HEK293 (cell line): ENCODE results near the gene C16orf82.

Experiments
- CTCF ChIA-PET: fragments of 350-600 bp; formaldehyde crosslinking; extraction: SDS; loops from one replicate; lab custom pipeline; 2021; ENCODE audit warnings: antibody characterized with exemption; lab: Yijun Ruan, JAX
- POLR2A ChIA-PET: fragments of 300-600 bp; formaldehyde crosslinking; extraction: SDS; loops from one replicate; lab custom pipeline; 2020; ENCODE audit warnings: antibody characterized with exemption, inconsistent platforms; lab: Yijun Ruan, JAX
- H3K27ac ChIP-seq: fragments of 200-500 bp; sonication (Bioruptor generic); 2 replicates; pipeline ENCODE4 v1.5.1; 2014; ENCODE audit warnings: low read depth, low read length, control low read depth, inconsistent platforms; ENCODE audit errors: extremely low read depth
- H3K36me3 ChIP-seq, 2 experiments: fragments of 200-500 bp in 1 of 2; sonication (Bioruptor generic) in 1 of 2; 1 replicate in 1 of 2; 2 replicates in 1 of 2; pipeline ENCODE4 v1.5.1; 2014 to 2017; ENCODE audit warnings: inconsistent platforms in 2 of 2, low read length in 2 of 2; ENCODE audit not compliant: control insufficient read depth in 2 of 2, insufficient read depth in 1 of 2
- H3K4me1 ChIP-seq: fragments of 200-500 bp; sonication (Bioruptor generic); 2 replicates; pipeline ENCODE4 v1.5.1; 2014; ENCODE audit warnings: mild to moderate bottlenecking, low read length, inconsistent platforms; ENCODE audit not compliant: control insufficient read depth, insufficient read depth
- H3K4me3 ChIP-seq: 2 replicates; pipeline ENCODE4 v1.5.1; 2011; ENCODE audit warnings: low read depth, mild to moderate bottlenecking, control low read depth, low read length, moderate library complexity
- H3K9me3 ChIP-seq: fragments of 200-500 bp; sonication (Bioruptor generic); 2 replicates; pipeline ENCODE4 v1.5.1; 2014; ENCODE audit warnings: low read depth, low read length, inconsistent platforms; ENCODE audit not compliant: control insufficient read depth, insufficient read depth
- HIC1 ChIP-seq: fragments of 450-650 bp; formaldehyde crosslinking; IDR thresholded peaks from 2 replicates; pipeline ENCODE4 v1.5.1; 2016; ENCODE audit warnings: missing biosample characterization, missing genetic modification characterization
- MYNN ChIP-seq: fragments of 450-650 bp; formaldehyde crosslinking; IDR thresholded peaks from 2 replicates; pipeline ENCODE4 v1.5.1; 2016; ENCODE audit warnings: missing biosample characterization, missing genetic modification characterization, borderline replicate concordance
- OSR2 ChIP-seq: fragments of 450-650 bp; formaldehyde crosslinking; IDR thresholded peaks from 2 replicates; pipeline ENCODE4 v1.5.1; 2016; ENCODE audit warnings: missing biosample characterization, missing genetic modification characterization
- RBAK ChIP-seq: fragments of 450-650 bp; formaldehyde crosslinking; IDR thresholded peaks from 2 replicates; pipeline ENCODE4 v1.5.1; 2016; ENCODE audit warnings: missing biosample characterization, missing genetic modification characterization
- SP2 ChIP-seq: fragments of 450-650 bp; formaldehyde crosslinking; IDR thresholded peaks from 2 replicates; pipeline ENCODE4 v1.5.1; 2016; ENCODE audit warnings: missing biosample characterization, missing genetic modification characterization
- WT1 ChIP-seq: fragments of 450-650 bp; formaldehyde crosslinking; IDR thresholded peaks from 2 replicates; pipeline ENCODE4 v1.5.1; 2016; ENCODE audit warnings: missing biosample characterization, missing genetic modification characterization
- ZBTB1 ChIP-seq: fragments of 450-650 bp; formaldehyde crosslinking; IDR thresholded peaks from 2 replicates; pipeline ENCODE4 v1.5.1; 2016; ENCODE audit warnings: missing biosample characterization, missing genetic modification characterization
- ZNF169 ChIP-seq: fragments of 450-650 bp; formaldehyde crosslinking; IDR thresholded peaks from 2 replicates; pipeline ENCODE4 v1.5.1; 2016; ENCODE audit warnings: missing biosample characterization, missing genetic modification characterization
- ZNF202 ChIP-seq: fragments of 450-650 bp; formaldehyde crosslinking; IDR thresholded peaks from 2 replicates; pipeline ENCODE4 v1.5.1; 2016; ENCODE audit warnings: missing biosample characterization, missing genetic modification characterization, borderline replicate concordance
- ZNF302 ChIP-seq: fragments of 450-650 bp; formaldehyde crosslinking; IDR thresholded peaks from 2 replicates; pipeline ENCODE4 v1.5.1; 2016; ENCODE audit warnings: missing biosample characterization, missing genetic modification characterization, low read depth
- ZNF362 ChIP-seq: fragments of 450-650 bp; formaldehyde crosslinking; IDR thresholded peaks from 2 replicates; pipeline ENCODE4 v1.5.1; 2016; ENCODE audit warnings: missing biosample characterization, missing genetic modification characterization
- ZNF473 ChIP-seq: fragments of 450-650 bp; formaldehyde crosslinking; IDR thresholded peaks from 2 replicates; pipeline ENCODE4 v1.5.1; 2017; ENCODE audit warnings: missing biosample characterization, missing genetic modification characterization
- ZNF585B ChIP-seq: fragments of 450-650 bp; formaldehyde crosslinking; IDR thresholded peaks from 2 replicates; pipeline ENCODE4 v1.5.1; 2016; ENCODE audit warnings: missing biosample characterization, missing genetic modification characterization
- ZNF645 ChIP-seq: fragments of 450-650 bp; formaldehyde crosslinking; IDR thresholded peaks from 2 replicates; pipeline ENCODE4; 2016; ENCODE audit warnings: missing biosample characterization, missing genetic modification characterization
- ZNF677 ChIP-seq: fragments of 450-650 bp; IDR thresholded peaks from 2 replicates; pipeline ENCODE4 v1.5.0; 2018; ENCODE audit warnings: missing biosample characterization, mild to moderate bottlenecking, missing genetic modification characterization, moderate library complexity
- ZNF777 ChIP-seq: fragments of 450-650 bp; formaldehyde crosslinking; IDR thresholded peaks from 2 replicates; pipeline ENCODE4 v1.5.1; 2017; ENCODE audit warnings: missing biosample characterization, missing genetic modification characterization, borderline replicate concordance
- TF ChIP-seq, protein P1 (sequence below): fragments of 450-650 bp; formaldehyde crosslinking; IDR thresholded peaks from 2 replicates; pipeline ENCODE4 v1.5.1; 2016; ENCODE audit warnings: missing biosample characterization, missing genetic modification characterization, borderline replicate concordance
- TF ChIP-seq, protein P2 (sequence below): fragments of 450-650 bp; formaldehyde crosslinking; IDR thresholded peaks from 2 replicates; pipeline ENCODE4 v1.5.1; 2017; ENCODE audit warnings: missing biosample characterization, mild to moderate bottlenecking, missing genetic modification characterization, moderate library complexity
- TF ChIP-seq, protein P3 (sequence below): IDR thresholded peaks from 2 replicates; pipeline ENCODE4 v1.6.1; 2011; ENCODE audit warnings: mild to moderate bottlenecking, low read depth, low read length, borderline replicate concordance

C16orf82 gene

GRCh38 chr16:27049117-27049516, 17.6 kb upstream of the C16orf82 start:
- CTCF ChIA-PET = no interaction called here

DNA sequence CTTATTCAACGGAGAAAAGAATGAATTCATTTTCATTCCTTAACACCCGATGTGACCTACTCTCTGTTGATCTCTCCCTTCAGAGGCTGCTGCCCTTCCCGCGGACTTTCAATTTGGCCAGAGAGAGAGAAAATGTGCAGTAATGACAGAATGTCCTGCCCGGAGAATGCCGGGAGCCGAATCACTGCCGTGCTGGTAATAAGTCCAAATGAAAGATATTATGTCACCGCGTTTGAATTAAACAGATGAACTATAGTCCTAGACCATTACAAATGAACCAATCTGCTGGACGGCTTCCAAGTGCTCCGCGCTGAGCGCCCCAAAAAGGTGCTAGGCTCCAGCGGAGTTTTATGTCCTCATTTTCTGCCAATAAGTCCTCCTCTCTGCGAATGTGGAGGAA, 14.7 kb upstream of the C16orf82 start:
- CTCF ChIA-PET = no interaction called here
- H3K9me3 ChIP-seq = no peaks in the 10 kb centered on the region
- no peak overlapping the region for H3K27ac ChIP-seq
- POLR2A ChIA-PET = no interaction called here
- H3K36me3 ChIP-seq = no peaks in the 10 kb centered on the region
- H3K4me1 ChIP-seq = no peaks in the 10 kb centered on the region
- no peak overlapping the region for H3K4me3 ChIP-seq
- no peak for TF ChIP-seq ZNF473 (tag by site-specific recombination)
- TF ChIP-seq SP2 (tag by site-specific recombination) = no peak
- TF ChIP-seq ZBTB1 (tag by site-specific recombination) = no peak
- no peak for TF ChIP-seq ZNF777 (tag by site-specific recombination)
- TF ChIP-seq MYNN (tag by site-specific recombination) = no peak
- TF ChIP-seq ZNF202 (tag by site-specific recombination) = no peak

More at GRCh38 chr16:27049117-27049516, 17.6 kb upstream of the C16orf82 start:
- no peaks in the 10 kb centered on the region for H3K9me3 ChIP-seq
- TF ChIP-seq ZNF473 (tag by site-specific recombination) (no peak), HIC1 (tag by site-specific recombination) (no peak)
- H3K4me1 ChIP-seq = no peaks in the 10 kb centered on the region
- no peak overlapping the region for H3K27ac ChIP-seq
- H3K36me3 ChIP-seq = no peaks in the 10 kb centered on the region
- POLR2A ChIA-PET = no interaction called here
- no peak overlapping the region for H3K4me3 ChIP-seq

DNA sequence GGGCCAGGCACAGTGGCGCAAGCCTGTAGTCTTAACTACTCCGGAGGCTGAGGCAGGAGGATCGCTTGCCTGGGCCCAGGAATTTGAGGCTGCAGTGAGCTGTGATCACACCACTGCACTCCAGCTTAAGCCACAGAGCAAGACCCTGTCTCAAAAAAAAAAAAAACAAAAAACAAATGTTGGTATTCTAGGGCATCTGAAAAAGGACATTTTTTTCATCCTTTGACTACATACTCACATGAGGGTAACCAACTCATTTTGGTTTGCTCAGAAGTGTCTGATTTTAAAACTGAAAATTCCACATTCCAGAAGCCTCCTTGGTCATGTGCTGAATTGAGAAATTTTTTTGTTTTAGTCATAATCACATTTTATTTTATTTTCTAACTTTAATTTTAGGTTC, 12.7 kb upstream of the C16orf82 start:
- CTCF ChIA-PET = no interaction called here
- TF ChIP-seq, protein P1, sequence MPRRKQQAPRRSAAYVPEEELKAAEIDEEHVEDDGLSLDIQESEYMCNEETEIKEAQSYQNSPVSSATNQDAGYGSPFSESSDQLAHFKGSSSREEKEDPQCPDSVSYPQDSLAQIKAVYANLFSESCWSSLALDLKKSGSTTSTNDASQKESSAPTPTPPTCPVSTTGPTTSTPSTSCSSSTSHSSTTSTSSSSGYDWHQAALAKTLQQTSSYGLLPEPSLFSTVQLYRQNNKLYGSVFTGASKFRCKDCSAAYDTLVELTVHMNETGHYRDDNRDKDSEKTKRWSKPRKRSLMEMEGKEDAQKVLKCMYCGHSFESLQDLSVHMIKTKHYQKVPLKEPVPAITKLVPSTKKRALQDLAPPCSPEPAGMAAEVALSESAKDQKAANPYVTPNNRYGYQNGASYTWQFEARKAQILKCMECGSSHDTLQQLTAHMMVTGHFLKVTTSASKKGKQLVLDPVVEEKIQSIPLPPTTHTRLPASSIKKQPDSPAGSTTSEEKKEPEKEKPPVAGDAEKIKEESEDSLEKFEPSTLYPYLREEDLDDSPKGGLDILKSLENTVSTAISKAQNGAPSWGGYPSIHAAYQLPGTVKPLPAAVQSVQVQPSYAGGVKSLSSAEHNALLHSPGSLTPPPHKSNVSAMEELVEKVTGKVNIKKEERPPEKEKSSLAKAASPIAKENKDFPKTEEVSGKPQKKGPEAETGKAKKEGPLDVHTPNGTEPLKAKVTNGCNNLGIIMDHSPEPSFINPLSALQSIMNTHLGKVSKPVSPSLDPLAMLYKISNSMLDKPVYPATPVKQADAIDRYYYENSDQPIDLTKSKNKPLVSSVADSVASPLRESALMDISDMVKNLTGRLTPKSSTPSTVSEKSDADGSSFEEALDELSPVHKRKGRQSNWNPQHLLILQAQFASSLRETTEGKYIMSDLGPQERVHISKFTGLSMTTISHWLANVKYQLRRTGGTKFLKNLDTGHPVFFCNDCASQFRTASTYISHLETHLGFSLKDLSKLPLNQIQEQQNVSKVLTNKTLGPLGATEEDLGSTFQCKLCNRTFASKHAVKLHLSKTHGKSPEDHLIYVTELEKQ (tag by site-specific recombination) = no peak
- TF ChIP-seq ZNF362 (tag by site-specific recombination) (no peak), RBAK (tag by site-specific recombination) (no peak), ZNF677 (no peak), ZNF169 (tag by site-specific recombination) (no peak), ZNF645 (tag by site-specific recombination) (no peak), ZNF585B (tag by site-specific recombination) (no peak), WT1 (tag by site-specific recombination) (no peak), ZNF302 (tag by site-specific recombination) (no peak), OSR2 (tag by site-specific recombination) (no peak)
- TF ChIP-seq, protein P2, sequence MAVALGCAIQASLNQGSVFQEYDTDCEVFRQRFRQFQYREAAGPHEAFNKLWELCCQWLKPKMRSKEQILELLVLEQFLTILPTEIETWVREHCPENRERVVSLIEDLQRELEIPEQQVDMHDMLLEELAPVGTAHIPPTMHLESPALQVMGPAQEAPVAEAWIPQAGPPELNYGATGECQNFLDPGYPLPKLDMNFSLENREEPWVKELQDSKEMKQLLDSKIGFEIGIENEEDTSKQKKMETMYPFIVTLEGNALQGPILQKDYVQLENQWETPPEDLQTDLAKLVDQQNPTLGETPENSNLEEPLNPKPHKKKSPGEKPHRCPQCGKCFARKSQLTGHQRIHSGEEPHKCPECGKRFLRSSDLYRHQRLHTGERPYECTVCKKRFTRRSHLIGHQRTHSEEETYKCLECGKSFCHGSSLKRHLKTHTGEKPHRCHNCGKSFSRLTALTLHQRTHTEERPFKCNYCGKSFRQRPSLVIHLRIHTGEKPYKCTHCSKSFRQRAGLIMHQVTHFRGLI (tag by site-specific recombination) = no peak
- TF ChIP-seq, protein P3, sequence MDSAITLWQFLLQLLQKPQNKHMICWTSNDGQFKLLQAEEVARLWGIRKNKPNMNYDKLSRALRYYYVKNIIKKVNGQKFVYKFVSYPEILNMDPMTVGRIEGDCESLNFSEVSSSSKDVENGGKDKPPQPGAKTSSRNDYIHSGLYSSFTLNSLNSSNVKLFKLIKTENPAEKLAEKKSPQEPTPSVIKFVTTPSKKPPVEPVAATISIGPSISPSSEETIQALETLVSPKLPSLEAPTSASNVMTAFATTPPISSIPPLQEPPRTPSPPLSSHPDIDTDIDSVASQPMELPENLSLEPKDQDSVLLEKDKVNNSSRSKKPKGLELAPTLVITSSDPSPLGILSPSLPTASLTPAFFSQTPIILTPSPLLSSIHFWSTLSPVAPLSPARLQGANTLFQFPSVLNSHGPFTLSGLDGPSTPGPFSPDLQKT = no peak

More for the DNA sequence above, 12.7 kb upstream of the C16orf82 start:
- H3K4me1 ChIP-seq = no peaks in the 10 kb centered on the region
- H3K27ac ChIP-seq = no peak overlapping the region
- POLR2A ChIA-PET = no interaction called here
- H3K9me3 ChIP-seq = no peaks in the 10 kb centered on the region
- no peaks in the 10 kb centered on the region for H3K36me3 ChIP-seq
- H3K4me3 ChIP-seq = no peak overlapping the region
